Stimulated activated CD4-positive, alpha-beta T cell treated with anti-CD3 and anti-CD28 coated beads, Interleukin-4, amount 100 ng/mL, for 24 hours (primary cell): ENCODE measurements around the gene DNAJB11.
"Not testable (repeated sequence)": the region's sequence is repeated elsewhere in the genome, so short reads cannot be mapped to it uniquely, and the experiment has no call there.

Experiments used
- DNase-seq: peaks from one replicate; pipeline ENCODE4 v3.0.0-alpha.2; 2020

DNAJB11 gene

GRCh38 chr3:186552408-186553031, 18.0 kb upstream of the DNAJB11 start:
- no peak for DNase-seq

GRCh38 chr3:186564586-186564985, 5.9 kb upstream of the DNAJB11 start:
- no peak for DNase-seq

- no peak for DNase-seq
Observed at GRCh38 chr3:186566772-186567071, 3.8 kb upstream of the DNAJB11 start.

GRCh38 chr3:186567072-186567921, 3.2 kb upstream of the DNAJB11 start, which contains the start of gene TBCCD1:
Gene TBCCD1 (minus strand): TSS chr3:186567339. CDS start chr3:186564329, 3,010 bp downstream.
- DNase-seq, result peak; percentile 94

GRCh38 chr3:186569361-186569760, 1.2 kb upstream of the DNAJB11 start:
- DNase-seq, result not testable (repeated sequence)

GRCh38 chr3:186569779-186570095, 783 bp upstream of the DNAJB11 start:
- DNase-seq, result no peak

- no peak for DNase-seq
Observed at GRCh38 chr3:186570941-186571643, 572 bp downstream of the DNAJB11 start.

- no peak for DNase-seq
Observed at GRCh38 chr3:186571644-186572013, 1.1 kb downstream of the DNAJB11 start.

GRCh38 chr3:186577521-186577920, 7.0 kb downstream of the DNAJB11 start:
- DNase-seq, result no peak

- no peak for DNase-seq
Observed at GRCh38 chr3:186580785-186581184, 10.3 kb downstream of the DNAJB11 start.

- DNase-seq, result no peak
Observed at GRCh38 chr3:186582541-186582940, 12.0 kb downstream of the DNAJB11 start.

GRCh38 chr3:186583831-186584230, 13.3 kb downstream of the DNAJB11 start:
- no peak for DNase-seq

- DNase-seq, result not testable (repeated sequence)
Observed at GRCh38 chr3:186586245-186586644, 15.7 kb downstream of the DNAJB11 start.

GRCh38 chr3:186587183-186587582, 16.7 kb downstream of the DNAJB11 start:
- no peak for DNase-seq

- DNase-seq, result no peak
Observed at GRCh38 chr3:186588632-186589031, 18.1 kb downstream of the DNAJB11 start.

- DNase-seq, result no peak
Observed at GRCh38 chr3:186589121-186589520, 18.6 kb downstream of the DNAJB11 start.

GRCh38 chr3:186589856-186590579, 19.5 kb downstream of the DNAJB11 start:
- no peak for DNase-seq

GRCh38 chr3:186590580-186591295, 20.2 kb downstream of the DNAJB11 start:
- no peak for DNase-seq

GRCh38 chr3:186592682-186593081, 22.2 kb downstream of the DNAJB11 start:
- no peak for DNase-seq

- no peak for DNase-seq
Observed at GRCh38 chr3:186593862-186594261, 23.3 kb downstream of the DNAJB11 start.

GRCh38 chr3:186594591-186595113, 24.1 kb downstream of the DNAJB11 start:
- no peak for DNase-seq

- no peak for DNase-seq
Observed at GRCh38 chr3:186596568-186597287, 26.2 kb downstream of the DNAJB11 start.
